Cortex of kidney (tissue), 1 donor: ENCODE data around the gene SRC.

Experiments
- DNase-seq: peaks from one replicate; lab custom pipeline; 2025; lab: John Stamatoyannopoulos, UW

SRC gene

DNA sequence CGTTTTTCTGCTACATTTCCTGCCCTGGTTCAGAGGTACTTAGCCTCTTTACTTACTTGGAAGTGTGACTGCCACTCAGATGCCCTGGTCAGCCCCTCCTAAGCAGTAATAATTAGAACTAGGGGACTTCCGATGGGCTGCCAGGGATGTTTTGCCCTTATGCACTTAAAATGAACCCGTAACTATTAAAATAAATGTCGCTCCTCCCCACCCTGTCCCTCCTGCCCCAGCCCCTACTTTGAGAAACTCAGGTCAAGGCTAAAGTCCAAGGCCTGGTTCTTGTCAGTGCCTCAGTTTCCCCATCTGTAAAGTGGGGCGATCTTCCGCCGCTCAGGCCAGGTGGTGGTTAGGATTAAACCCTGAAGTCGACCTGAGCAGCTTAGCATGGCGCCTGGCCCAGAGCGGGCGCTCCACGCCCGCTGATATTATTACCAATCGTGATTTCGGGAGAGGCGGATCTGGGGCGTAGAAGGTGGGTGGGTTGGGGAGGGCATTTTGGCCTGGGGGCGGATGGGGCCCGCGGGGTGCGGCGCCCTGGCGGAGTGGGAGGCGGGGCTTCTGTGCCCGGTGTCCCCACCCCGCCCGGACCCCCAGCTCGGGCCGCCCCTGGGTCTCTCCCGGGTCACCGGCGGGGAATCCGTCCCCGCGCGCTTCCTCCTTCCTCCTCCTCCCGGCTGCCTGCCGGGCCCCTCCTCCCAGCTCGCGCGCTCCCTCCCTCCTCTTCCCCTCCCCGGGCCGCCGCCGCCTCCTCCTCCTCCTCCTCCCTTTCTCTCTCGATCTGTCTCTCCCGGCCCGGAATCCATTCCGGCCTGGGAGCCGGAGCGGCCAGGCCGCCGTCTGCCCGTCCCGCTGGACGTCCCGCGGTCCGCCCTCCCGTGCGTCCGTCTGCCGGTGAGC lies at the start of gene SRC:
SRC (plus strand) TSS at position 802 of the 897 bp plus-strand sequence. CDS start 38,014 bp downstream, outside the sequence.
- no peak for DNase-seq

DNA sequence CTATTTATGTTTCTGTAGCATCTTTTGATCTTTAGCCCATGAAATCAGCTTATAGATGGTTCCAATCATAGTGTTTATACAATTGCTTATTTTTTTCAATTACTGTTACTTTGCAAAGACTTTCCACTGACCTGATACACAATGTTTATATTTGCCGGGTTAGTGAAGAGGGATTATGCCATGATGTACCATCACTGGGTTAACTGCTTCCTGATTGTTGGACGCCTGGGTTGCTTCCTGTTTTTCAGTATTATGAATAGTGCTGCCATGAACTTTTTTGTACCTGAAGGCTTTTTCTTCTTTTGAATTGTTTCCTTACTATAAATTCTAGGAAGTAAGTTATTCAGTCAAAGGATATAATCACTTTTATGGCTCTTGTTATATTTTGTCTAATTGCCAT lies 49.6 kb upstream of the SRC start:
- no peak for DNase-seq

DNA sequence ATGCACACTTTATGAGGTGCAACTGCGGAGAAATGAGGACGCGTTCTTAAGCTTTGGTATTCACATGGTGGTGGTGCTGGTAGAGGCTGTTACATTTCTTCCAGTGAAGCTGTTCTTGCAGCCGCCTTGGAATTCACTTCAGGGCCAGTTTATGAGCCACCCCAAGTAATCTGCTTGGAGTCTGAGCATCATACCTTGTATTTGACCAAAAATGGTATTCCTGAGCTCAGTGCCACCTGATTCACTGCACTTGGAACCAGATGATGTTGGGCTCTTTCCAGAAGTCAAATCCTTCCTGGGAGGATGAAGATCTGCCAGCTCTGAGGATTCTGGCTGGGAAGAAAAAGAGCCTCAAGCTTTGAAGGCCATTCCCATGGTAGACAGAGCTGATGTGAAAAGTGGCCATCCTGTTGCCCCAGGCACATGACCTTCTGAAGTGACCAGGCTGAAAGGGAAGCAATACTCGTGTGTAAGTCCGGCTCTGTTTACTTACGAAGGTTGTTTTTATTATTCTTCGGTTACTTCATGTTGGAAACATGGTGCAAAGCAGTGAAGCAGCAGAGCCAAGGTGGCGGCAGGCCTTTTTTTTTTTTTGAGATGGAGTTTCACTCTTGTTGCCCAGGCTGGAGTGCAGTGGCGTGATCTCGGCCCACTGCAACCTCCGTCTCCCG lies 48.7 kb upstream of the SRC start:
- DNase-seq = no peak

- DNase-seq = no peak
Measured at GRCh38 chr20:37298190-37298939, 47.6 kb upstream of the SRC start.

DNA sequence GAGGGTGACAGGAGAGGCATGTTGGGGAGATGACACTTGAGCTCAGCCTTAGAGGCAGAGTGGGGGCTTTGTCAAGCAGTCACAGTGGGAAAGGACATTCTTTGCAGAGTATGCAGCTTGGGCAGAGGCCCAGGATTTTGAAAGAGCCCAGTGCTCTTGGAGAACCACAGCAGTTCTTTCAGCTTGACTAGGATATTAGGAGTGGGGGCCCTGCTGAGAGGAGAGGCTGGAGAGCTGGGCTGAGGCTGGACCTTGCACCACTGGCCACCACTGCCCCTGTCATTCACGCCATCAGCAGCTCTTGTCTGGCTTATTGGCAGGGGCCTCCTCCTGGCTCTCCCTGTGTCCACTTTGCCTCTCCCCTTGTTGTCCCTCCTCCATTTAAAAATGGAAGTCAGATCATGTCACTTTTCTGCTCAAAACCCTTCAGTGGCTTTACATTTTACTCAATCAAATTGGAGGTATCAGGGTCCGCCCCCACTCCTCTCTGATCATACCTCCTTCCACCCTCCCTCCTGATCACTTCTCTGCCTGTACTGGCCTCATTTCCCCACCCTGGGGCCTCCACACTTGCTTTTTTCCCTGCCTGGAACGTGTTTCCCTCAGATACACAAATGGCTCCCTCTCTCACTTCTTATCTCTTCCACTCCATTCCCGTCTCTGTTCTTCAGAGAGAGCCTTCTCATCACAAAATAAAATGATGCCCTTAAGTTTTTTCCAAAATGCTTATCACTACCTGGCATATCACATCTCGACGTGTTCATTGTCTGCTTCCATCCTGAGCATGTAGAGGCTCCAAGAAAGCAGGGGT lies 46.0 kb upstream of the SRC start:
- DNase-seq = no peak

DNA sequence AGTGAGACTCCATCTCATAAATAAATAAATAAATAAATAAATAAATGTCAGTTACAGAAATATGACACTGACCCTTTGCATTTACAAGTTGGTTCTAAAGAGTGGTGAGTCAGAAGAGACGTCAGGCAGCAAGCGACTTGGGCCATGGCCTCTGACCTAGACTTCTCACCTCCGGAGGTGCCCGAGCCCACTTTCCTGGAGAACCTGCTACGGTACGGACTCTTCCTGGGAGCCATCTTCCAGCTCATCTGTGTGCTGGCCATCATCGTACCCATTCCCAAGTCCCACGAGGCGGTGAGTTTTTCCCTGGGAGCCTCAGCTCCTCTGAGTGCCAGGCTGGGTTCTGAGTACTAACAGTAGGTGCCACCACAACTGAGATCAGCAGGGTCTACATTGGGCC lies 44.8 kb upstream of the SRC start:
- no peak for DNase-seq

DNA sequence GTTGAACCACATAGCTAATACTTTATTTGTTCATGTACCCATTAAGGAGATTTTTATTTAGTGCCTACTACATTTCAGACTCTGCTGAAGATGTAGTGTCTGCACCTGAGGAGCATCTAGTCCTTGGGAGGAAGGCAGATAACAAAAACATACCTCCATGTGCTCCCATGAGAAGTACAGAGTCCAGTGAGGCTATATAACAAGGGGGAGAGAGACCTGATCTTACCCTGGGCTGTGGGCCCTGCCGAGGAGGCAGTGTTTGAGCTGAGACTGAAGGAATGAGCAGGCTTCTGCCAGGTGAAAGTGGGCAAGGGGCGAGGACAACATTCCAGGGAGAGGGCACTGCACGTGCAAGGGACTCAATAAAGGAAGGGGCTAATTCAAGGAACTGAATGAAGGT lies 44.4 kb upstream of the SRC start:
- DNase-seq = no peak

DNA sequence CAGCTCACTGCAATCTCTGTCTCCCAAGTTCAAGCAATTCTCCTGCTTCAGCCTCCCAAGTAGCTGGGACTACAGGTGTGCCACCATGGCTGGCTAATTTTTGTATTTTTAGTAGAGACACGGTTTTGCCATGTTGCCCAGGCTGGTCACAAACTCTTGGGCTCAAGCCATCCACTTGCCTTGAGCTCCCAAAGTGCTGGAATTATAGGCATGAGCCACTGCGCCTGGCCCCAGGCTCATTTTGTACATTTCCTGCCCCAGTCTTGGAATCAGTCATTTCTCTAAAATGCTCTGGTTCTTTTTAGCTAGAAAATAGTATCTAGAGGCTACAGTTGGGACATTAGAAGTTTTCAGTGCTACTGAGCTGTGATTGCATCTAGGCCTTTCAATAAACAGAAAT lies 43.0 kb upstream of the SRC start:
- DNase-seq = no peak

DNA sequence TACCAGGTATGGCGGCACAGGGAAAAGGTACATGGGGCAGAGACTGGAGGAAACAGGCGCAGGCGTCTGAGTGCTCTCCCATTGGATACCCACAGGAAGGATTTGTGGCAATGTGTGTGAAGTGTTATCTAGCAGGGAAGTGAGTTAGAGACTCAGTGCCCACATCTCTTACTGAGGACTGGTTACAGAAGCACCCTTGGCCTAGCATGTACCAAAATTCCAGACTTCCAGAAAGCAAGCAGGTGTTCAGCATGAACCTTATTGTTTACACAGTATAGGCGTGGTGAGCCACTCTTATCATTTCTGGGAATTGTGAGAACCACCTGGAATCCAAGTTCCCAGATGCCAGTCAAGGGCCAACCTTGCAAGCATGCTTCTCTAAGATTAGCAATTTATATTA lies 42.3 kb upstream of the SRC start:
- DNase-seq = no peak

- no peak for DNase-seq
Measured at GRCh38 chr20:37305079-37305478, 40.9 kb upstream of the SRC start.

GRCh38 chr20:37305839-37306238 lies 40.1 kb upstream of the SRC start:
- no peak for DNase-seq

DNA sequence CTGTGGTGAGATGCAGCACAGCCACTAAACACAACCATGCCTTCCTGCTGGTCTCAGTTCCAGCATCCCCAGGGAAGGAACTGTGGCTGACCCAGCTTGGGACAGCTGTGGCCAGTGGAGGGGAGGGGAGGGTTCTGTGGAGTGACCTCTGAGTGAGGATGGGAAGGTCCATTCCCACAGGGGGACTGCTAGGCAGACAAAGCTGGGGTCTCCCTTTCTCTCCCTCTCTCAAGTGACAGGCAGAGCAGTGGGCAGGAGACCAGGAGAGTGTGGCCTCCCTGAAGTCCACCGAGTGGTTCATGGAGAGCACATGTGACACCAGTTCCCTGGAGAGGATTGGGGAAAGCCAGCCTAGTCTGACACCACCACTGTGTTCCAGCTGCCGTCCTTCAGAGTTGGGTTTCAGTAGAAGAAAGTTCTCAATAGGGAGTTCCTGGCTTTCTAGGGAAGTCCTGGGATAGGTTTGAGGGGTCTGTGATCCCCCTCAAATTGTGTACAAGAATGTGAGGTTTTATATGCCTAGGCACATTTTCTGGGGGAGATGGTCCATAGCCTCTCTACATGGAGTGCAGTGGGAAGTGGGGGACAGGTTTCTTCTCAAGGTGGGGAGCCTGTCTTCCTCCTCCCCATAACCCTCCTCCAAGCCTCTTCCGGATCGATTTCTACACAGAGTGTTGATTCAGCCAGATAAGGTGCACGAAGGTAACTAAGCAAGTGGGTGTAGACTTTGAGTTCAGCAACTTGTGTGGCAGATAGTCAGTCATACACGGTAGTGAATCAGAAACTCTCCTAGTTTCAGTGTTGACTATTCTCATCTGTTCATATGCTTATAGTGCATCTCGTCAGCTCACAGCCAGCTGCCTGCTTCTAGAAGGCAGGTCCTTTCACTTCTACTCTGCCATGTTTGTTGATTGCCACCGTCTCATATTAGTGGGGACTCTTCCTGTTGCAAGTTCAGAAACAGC lies 37.6 kb upstream of the SRC start:
- DNase-seq = no peak

DNA sequence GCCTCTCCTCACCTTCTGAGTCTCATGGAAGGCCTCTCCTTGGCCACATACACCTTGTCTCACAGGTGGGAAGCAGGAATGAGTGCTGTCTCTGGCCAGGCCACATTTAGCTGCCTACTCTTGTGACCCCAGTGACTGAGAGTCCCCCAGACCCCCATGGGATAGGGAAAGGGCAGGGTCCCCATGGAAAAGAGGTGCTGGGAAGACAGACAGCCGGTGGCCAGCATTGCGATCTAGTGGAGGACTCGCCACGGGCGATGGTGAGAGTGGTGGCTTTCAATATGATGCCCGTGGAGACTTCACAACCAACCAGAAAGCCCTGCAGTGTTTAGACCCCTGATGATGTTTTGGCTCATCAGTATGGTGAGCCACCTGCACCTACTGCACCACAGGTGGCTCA lies 36.6 kb upstream of the SRC start:
- DNase-seq = no peak

DNA sequence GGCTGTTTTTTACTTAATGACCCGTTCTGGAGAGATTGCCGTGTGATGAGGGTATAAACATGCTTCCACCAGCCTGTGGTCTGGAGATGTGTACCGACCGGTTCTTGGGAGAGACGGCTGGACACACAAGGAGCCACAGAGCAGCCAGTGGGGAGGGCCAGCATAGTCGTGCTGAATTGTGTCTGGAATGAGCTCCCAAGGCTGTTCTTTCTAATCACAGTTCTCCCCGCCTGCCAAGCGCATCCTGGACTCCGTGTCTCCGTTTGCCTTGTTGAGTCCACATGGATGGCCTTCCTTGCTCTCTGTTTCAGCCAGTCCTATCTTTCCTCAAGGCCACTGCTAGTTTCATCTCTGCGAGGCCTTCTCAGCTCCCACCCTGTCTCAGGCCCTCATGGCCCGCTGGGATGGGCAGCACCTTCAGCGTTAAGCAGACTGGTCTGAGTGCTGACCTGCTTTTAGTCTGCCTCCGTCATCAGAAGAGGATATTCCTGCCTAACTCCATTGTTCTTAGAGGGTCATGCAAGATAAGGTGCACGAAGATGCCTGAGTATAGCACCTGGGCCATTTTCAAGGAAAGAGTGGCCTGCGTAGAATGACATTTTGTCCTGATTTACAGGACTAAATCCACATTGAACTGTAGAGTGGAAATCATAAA lies 35.9 kb upstream of the SRC start:
- no peak for DNase-seq

- DNase-seq = no peak
Measured at GRCh38 chr20:37310951-37311350, 35.0 kb upstream of the SRC start.

GRCh38 chr20:37311710-37312355 lies 34.1 kb upstream of the SRC start:
- DNase-seq = no peak

DNA sequence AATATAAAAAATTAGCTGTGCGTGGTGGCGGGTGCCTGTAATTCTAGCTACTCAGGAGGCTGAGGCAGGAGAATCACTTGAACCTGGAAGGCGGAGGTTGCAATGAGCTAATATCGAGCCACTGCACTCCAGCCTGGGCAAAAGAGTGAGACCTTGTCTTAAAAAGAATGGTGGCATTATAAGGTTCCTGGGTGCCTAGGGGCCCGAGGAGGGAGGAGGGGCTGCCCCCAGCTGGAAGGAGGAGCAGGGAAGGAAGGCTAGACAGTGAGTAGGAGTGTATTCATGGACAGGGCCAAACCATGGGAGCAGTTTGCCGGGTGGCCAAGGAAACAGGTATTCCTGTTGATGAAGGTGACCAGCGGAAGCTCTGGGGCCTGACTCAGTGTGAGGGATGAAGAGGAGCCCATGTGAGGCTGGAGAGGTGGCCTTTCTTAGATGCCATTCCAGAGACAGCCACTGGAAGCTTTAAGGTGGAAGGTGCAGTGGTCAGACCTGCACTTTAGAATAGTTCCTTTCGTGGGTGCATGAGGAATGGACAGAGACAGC lies 32.3 kb upstream of the SRC start:
- DNase-seq = no peak

DNA sequence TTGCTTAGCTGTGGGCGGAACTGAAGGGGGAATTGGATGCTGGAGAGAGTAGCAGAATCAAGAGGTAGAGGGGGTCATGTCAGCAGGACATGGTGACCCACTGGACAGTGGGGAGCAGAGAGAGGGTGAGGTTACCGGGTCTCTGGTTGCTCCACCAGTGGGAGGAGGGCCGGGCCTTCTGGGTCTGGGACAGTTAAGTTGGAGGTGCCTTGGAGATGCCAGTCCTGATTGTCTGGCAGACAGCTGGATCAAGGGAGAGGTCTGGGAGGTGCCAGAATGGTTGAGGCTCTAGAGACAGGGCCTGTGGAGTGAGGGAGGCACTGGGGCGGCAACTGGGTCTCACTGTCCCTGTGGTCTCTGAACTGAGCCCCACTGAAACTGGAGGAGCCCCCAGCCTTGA lies 31.8 kb upstream of the SRC start:
- no peak for DNase-seq

DNA sequence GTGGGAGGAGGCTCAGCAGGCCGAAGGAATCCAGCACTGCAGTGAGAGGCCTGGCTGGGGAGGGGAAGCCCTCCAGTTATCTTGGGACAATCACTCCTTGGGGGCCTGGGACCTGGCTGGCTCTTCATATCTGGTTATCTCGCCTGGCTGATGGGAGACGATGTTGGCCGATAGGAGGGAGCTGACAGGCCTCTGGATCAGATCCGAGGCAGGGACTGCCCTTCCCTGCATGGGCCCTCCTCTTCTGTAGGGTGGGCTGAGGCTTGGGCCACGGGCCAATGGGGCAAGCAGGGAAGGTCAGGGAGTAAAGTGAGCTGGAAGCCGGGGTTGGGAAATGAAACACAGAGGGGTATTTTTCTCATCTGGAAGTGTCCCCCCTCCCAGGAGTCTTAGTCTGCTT lies 31.3 kb upstream of the SRC start:
- no peak for DNase-seq
